ENCODE results near the gene MYCBPAP.

- TF ChIP-seq CTCF (IDR thresholded peaks at IDR 0.05; ENCODE audit: low read length), result no peak
- TF ChIP-seq EZH2 (optimal IDR thresholded peaks at IDR 0.05; ENCODE audit: low read depth, low read length), result no peak
These were observed 26.6 kb upstream of the MYCBPAP start for GRCh38 chr17:50481648-50482047.
